GM12878 (cell line): ENCODE data around the gene ABCC2. TPM values are rescaled to one million over a fixed set of nuclear protein-coding genes. Genes with fewer than 3 reads are reported as not detected.
A peak's percentile ranks its signal among the peaks of the same experiment; 100 is the strongest.

Experiments used
- ATAC-seq: fragments of 200-7000 bp; cut with Tn5 transposase; 3 replicates; pipeline ENCODE4 v1.9.1; 2020; ENCODE audit warnings: mild to moderate bottlenecking, moderate library complexity
- BruUV-seq: library from RNA; stranded (reverse); fragments of 400-500 nt; replicated peaks from 2 replicates; lab custom pipeline; 2021; lab: Mats Ljungman, UMichigan
- CTCF ChIA-PET: fragments of 300-600 bp; sonication (Branson Sonifier 250); formaldehyde crosslinking; extraction: SDS; loops from one replicate; lab custom pipeline; 2021; ENCODE audit warnings: inconsistent platforms; lab: Yijun Ruan, JAX
- POLR2A ChIA-PET: fragments of 350-600 bp; formaldehyde crosslinking; extraction: SDS; loops from one replicate; lab custom pipeline; 2021; ENCODE audit warnings: inconsistent platforms; lab: Charles Lee
- RAD21 ChIA-PET: fragments of 300-600 bp; sonication (Branson Sonifier 250); formaldehyde crosslinking; loops from one replicate; lab custom pipeline; 2023; ENCODE audit warnings: antibody characterized with exemption; ENCODE audit not compliant: unreplicated experiment; lab: Charles Lee
- SMC1A ChIA-PET: fragments of 300-600 bp; sonication (Branson Sonifier 250); formaldehyde crosslinking; loops from one replicate; lab custom pipeline; 2023; ENCODE audit not compliant: unreplicated experiment, uncharacterized antibody; lab: Charles Lee
- DNase-seq: peaks from one replicate; pipeline ENCODE4 v3.0.0-alpha.2; 2011; ENCODE audit warnings: low read depth, low spot score
- FAIRE-seq: peaks from 3 replicates; lab custom pipeline; 2011; peaks lifted over from hg19 to GRCh38; lab: Jason Lieb, UNC
- H2AFZ ChIP-seq: 2 replicates; pipeline ENCODE4 v1.6.0; 2011; ENCODE audit warnings: low read depth, low read length, control low read depth; ENCODE audit not compliant: control insufficient read depth
- H3K27ac ChIP-seq: 2 replicates; pipeline ENCODE4 v1.5.1; 2011; ENCODE audit warnings: control low read depth; ENCODE audit not compliant: control insufficient read depth, insufficient read depth
- H3K27me3 ChIP-seq, 2 experiments: replicated peaks in 1 of 2; 2 replicates each; pipeline versions ENCODE4 v1.6.0 to v1.6.1; 2011; ENCODE audit warnings: low read length in 1 of 2; ENCODE audit not compliant: control insufficient read depth in 2 of 2, insufficient read depth in 2 of 2
- H3K36me3 ChIP-seq, 2 experiments: 2 replicates each; pipeline ENCODE4 v1.5.1; 2011; ENCODE audit warnings: low read length in 1 of 2; ENCODE audit not compliant: control insufficient read depth in 2 of 2, insufficient read depth in 2 of 2
- H3K4me1 ChIP-seq: 2 replicates; pipeline ENCODE4 v1.6.1; 2011; ENCODE audit warnings: mild to moderate bottlenecking, low read length, moderate library complexity, mixed read lengths; ENCODE audit not compliant: control insufficient read depth, insufficient read depth
- H3K4me2 ChIP-seq: 2 replicates; pipeline ENCODE4 v1.6.0; 2011; ENCODE audit warnings: control low read depth; ENCODE audit not compliant: control insufficient read depth, insufficient read depth
- H3K4me3 ChIP-seq: fragments of 200-600 bp; sonication (generic); 2 replicates; pipeline ENCODE4 v1.5.1; 2016
- H3K79me2 ChIP-seq: 2 replicates; pipeline ENCODE4 v1.6.0; 2011; ENCODE audit warnings: low read length; ENCODE audit not compliant: control insufficient read depth, insufficient read depth
- H3K9ac ChIP-seq: 2 replicates; pipeline ENCODE4 v1.8.0; 2011; ENCODE audit warnings: low read length, control low read depth, mixed read lengths; ENCODE audit not compliant: control insufficient read depth, insufficient read depth
- H3K9me3 ChIP-seq: replicated peaks from 3 replicates; pipeline ENCODE4 v1.5.1; 2011; ENCODE audit warnings: mild to moderate bottlenecking, low read length; ENCODE audit not compliant: control insufficient read depth, insufficient read depth
- H4K20me1 ChIP-seq: 2 replicates; pipeline ENCODE4 v1.6.0; 2011; ENCODE audit not compliant: control insufficient read depth, insufficient read depth
- BRCA1 ChIP-seq: IDR thresholded peaks from 2 replicates; pipeline ENCODE4 v1.6.1; 2011; ENCODE audit warnings: low read depth, low read length, improper control_type of control experiment
- CHD1 ChIP-seq: IDR thresholded peaks from 2 replicates; pipeline ENCODE4 v1.6.1; 2012; ENCODE audit warnings: low read depth, low read length, improper control_type of control experiment
- CHD2 ChIP-seq: IDR thresholded peaks from 2 replicates; pipeline ENCODE4 v1.6.1; 2011; ENCODE audit warnings: low read depth, low read length, improper control_type of control experiment, borderline replicate concordance
- EZH2 ChIP-seq: IDR thresholded peaks from 2 replicates; pipeline ENCODE4 v1.6.1; 2012; ENCODE audit warnings: low read depth, mild to moderate bottlenecking, control low read depth, inconsistent platforms, low read length, borderline replicate concordance; ENCODE audit not compliant: control insufficient read depth
- GABPA ChIP-seq: IDR thresholded peaks from 2 replicates; pipeline ENCODE4 v1.6.1; 2014; ENCODE audit warnings: antibody characterized with exemption, low read depth, mild to moderate bottlenecking, inconsistent platforms
- JUNB ChIP-seq: IDR thresholded peaks from 2 replicates; pipeline ENCODE4 v1.6.1; 2016; ENCODE audit warnings: antibody characterized with exemption, mild to moderate bottlenecking
- JUND ChIP-seq: IDR thresholded peaks from 2 replicates; pipeline ENCODE4 v1.6.1; 2012; ENCODE audit warnings: low read depth, mild to moderate bottlenecking, low read length, improper control_type of control experiment, moderate library complexity
- KLF5 ChIP-seq: fragments of 450-650 bp; IDR thresholded peaks from 2 replicates; pipeline ENCODE4 v1.6.1; 2014; ENCODE audit warnings: mild to moderate bottlenecking; ENCODE audit not compliant: partially characterized antibody
- POU2F2 ChIP-seq: IDR thresholded peaks from 3 replicates; pipeline ENCODE4 v1.6.1; 2011; ENCODE audit warnings: low read depth, mild to moderate bottlenecking, low read length, borderline replicate concordance
- RUNX3 ChIP-seq: IDR thresholded peaks from 2 replicates; pipeline ENCODE4 v1.6.1; 2012; ENCODE audit warnings: low read length, inconsistent platforms
- SMAD1 ChIP-seq: fragments of 450-650 bp; IDR thresholded peaks from 2 replicates; pipeline ENCODE4 v1.6.1; 2018; ENCODE audit warnings: mild to moderate bottlenecking, low read depth; ENCODE audit not compliant: partially characterized antibody
- ZNF217 ChIP-seq: fragments of 450-650 bp; IDR thresholded peaks from 2 replicates; pipeline ENCODE4 v1.6.1; 2017; ENCODE audit warnings: antibody characterized with exemption, mild to moderate bottlenecking
- ZNF384 ChIP-seq: IDR thresholded peaks from 2 replicates; pipeline ENCODE4 v1.6.1; 2012; ENCODE audit warnings: low read depth, mild to moderate bottlenecking, low read length, improper control_type of control experiment, borderline replicate concordance
- ZNF622 ChIP-seq: fragments of 450-650 bp; IDR thresholded peaks from 2 replicates; pipeline ENCODE4 v1.6.1; 2017; ENCODE audit warnings: mild to moderate bottlenecking, inconsistent platforms
- WGBS: methylation state at CpG from one replicate; pipeline ENCODE4 v1.1.6; 2016; ENCODE audit warnings: low lambda C conversion rate; ENCODE audit not compliant: insufficient replicate concordance, insufficient coverage; ENCODE audit errors: missing lambda C conversion rate; 5-methylcytosine and 5-hydroxymethylcytosine counted together
- in situ Hi-C: fragments of 300-500 bp; cut with MboI; formaldehyde crosslinking; loops from 9 replicates; pipeline ENCODE4 v1.14.3; 2018; ENCODE audit warnings: mixed read lengths
- intact Hi-C: fragments of 100-400 bp; cut with micrococcal nuclease; formaldehyde crosslinking; loops from one replicate; pipeline ENCODE4 v1.14.2; 2022; ENCODE audit not compliant: unreplicated experiment
- polyA plus RNA-seq, 11 experiments: library from polyadenylated mRNA; depleted of rRNA in 4 of 11; unstranded in 6 of 11; stranded (reverse) in 5 of 11; fragments of >200 nt; fragmentation: Nextera tagmentation in 4 of 11; fragmentation: Illumina TruSeq in 1 of 11; extraction: Ambion mirVana in 4 of 11; extraction: Trizol in 1 of 11; gene quantifications; 1 replicate in 1 of 11; 2 replicates in 10 of 11; pipeline versions ENCODE4 v1.2.1 to v1.2.3, GENCODE V29; 2011 to 2016; ENCODE audit warnings: inconsistent platforms in 2 of 11, missing spikeins in 2 of 11, low read depth in 1 of 11
- total RNA-seq, 4 experiments: library from RNA; depleted of rRNA in 3 of 4; stranded (reverse); fragments of >200 nt in 3 of 4; fragmentation: Illumina TruSeq in 1 of 4; extraction: Trizol in 1 of 4; gene quantifications; 2 replicates each; pipeline versions ENCODE4 v1.2.1 to v1.2.3, GENCODE V29; 2013 to 2021
- TF ChIP-seq, protein P1 (sequence below): IDR thresholded peaks from 2 replicates; pipeline ENCODE4 v1.6.1; 2011; ENCODE audit warnings: borderline replicate concordance, low read depth, mild to moderate bottlenecking, moderate library complexity, mixed read lengths, low read length; ENCODE audit not compliant: insufficient read depth; ENCODE audit errors: extremely low read length
- TF ChIP-seq, protein P2 (sequence below): fragments of 450-650 bp; IDR thresholded peaks from 2 replicates; pipeline ENCODE4 v1.6.1; 2016; ENCODE audit warnings: mild to moderate bottlenecking
- TF ChIP-seq, protein P3 (sequence below): fragments of 450-650 bp; IDR thresholded peaks from 2 replicates; pipeline ENCODE4 v1.6.1; 2014; ENCODE audit warnings: mild to moderate bottlenecking

Gene ABCC2
- total and polyA plus RNA-seq, 10 of the 15 experiments (the other 5 are each of a cell fraction or from before 2014, with no cell fraction given), result 0.02 to 0.95 (median 0.21) TPM

DNA sequence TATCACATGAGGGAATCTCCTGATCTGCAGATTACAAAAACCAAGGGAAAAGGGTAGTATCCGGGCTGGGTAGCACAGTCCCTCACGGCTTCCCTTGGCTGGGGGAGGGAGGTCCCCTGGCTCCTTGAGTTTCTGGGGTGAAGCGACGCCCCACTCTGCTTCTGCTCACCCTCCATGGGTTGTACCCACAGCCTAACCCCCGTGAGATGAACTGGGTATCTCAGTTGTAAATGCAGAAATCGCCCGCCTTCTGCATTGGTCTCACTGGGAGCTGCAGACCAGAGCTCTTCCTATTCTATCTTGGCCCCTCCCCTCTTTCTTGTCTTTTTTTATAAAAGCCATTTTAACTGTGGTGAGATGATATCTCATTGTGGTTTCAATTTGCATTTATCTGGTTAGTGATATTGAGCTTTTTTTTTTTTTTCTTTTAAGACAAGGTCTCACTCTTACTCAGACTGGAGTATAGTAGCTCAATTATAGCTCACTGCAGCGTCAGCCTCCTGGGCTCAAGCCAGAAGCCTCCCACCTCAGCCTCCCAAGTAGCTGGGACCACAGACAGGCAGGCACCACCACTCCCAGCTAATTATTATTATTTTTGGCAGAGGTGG is 87.8 kb downstream of the ABCC2 start:
- ChIA-PET RAD21 (interaction anchor here (0.7 to 1.2 kb wide), 2 partner anchors 24 to 175 kb away, joined by 3 to 6 read pairs; no protein-coding TSS in a partner anchor), SMC1A (interaction anchor here (0.7 to 0.8 kb wide), 3 partner anchors 16 to 175 kb away, joined by 3 to 4 read pairs (median 3); no protein-coding TSS in a partner anchor)

More for the DNA sequence above, 87.8 kb downstream of the ABCC2 start:
- Histone ChIP-seq H4K20me1 (no peaks in the 10 kb centered on the region), H3K9me3 (no peaks in the 10 kb centered on the region), H3K27me3 (no peaks in the 10 kb centered on the region), H3K36me3 (peaks cover 2 to 6% of the 10 kb centered on the region in 2 experiments), H2AFZ (no peak overlapping the region), H3K4me2 (no peak overlapping the region)
- peak; percentile 67 for ATAC-seq
- 6% methylated on average over 8 of the region's 8 CpGs for WGBS
- FAIRE-seq, result no peak
- intact Hi-C loops, result no loop called here
- TF ChIP-seq CHD2 (no peak), RUNX3 (peak; percentile 70; the same call in 1 of the 2 replicates), ZNF217 (no peak), KLF5 (no peak), POU2F2 (peak; percentile 46; the same call in 1 of the 3 replicates), CHD1 (no peak), ZNF384 (peak; percentile 51), JUNB (peak; percentile 52), ZNF622 (no peak), EZH2 (no peak), BRCA1 (no peak), GABPA (no peak), SMAD1 (no peak), JUND (no peak)
- TF ChIP-seq, protein P1, sequence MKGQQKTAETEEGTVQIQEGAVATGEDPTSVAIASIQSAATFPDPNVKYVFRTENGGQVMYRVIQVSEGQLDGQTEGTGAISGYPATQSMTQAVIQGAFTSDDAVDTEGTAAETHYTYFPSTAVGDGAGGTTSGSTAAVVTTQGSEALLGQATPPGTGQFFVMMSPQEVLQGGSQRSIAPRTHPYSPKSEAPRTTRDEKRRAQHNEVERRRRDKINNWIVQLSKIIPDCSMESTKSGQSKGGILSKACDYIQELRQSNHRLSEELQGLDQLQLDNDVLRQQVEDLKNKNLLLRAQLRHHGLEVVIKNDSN, result no peak
- TF ChIP-seq, protein P2, sequence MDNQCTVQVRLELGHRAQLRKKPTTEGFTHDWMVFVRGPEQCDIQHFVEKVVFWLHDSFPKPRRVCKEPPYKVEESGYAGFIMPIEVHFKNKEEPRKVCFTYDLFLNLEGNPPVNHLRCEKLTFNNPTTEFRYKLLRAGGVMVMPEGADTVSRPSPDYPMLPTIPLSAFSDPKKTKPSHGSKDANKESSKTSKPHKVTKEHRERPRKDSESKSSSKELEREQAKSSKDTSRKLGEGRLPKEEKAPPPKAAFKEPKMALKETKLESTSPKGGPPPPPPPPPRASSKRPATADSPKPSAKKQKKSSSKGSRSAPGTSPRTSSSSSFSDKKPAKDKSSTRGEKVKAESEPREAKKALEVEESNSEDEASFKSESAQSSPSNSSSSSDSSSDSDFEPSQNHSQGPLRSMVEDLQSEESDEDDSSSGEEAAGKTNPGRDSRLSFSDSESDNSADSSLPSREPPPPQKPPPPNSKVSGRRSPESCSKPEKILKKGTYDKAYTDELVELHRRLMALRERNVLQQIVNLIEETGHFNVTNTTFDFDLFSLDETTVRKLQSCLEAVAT, result no peak
- TF ChIP-seq, protein P3, sequence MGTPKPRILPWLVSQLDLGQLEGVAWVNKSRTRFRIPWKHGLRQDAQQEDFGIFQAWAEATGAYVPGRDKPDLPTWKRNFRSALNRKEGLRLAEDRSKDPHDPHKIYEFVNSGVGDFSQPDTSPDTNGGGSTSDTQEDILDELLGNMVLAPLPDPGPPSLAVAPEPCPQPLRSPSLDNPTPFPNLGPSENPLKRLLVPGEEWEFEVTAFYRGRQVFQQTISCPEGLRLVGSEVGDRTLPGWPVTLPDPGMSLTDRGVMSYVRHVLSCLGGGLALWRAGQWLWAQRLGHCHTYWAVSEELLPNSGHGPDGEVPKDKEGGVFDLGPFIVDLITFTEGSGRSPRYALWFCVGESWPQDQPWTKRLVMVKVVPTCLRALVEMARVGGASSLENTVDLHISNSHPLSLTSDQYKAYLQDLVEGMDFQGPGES, result no peak
- TF ChIP-seq, all 136 proteins: peak for 4
- ChIA-PET POLR2A (interaction anchor here (0.5 kb wide), 1 partner anchor 1085 kb away, joined by 3 read pairs; no protein-coding TSS in a partner anchor), CTCF (interaction anchor here (0.8 to 1.7 kb wide), 2 partner anchors 11 to 24 kb away, joined by 4 to 5 read pairs; no protein-coding TSS in a partner anchor)
- H3K9ac ChIP-seq, result no peak overlapping the region
- no peak for DNase-seq
- no peaks in the 10 kb centered on the region for H3K79me2 ChIP-seq
- H3K4me3 ChIP-seq, result no peak overlapping the region
- peaks cover 9% of the 10 kb centered on the region for H3K4me1 ChIP-seq
- BruUV-seq, result no TSS peak
- in situ Hi-C loops, result no loop called here
- H3K27ac ChIP-seq, result no peak overlapping the region
